ENCODE results near the gene IQCE.
"Not testable (repeated sequence)": the region's sequence is repeated elsewhere in the genome, so short reads cannot be mapped to it uniquely, and the experiment has no call there.

The IQCE gene

DNA sequence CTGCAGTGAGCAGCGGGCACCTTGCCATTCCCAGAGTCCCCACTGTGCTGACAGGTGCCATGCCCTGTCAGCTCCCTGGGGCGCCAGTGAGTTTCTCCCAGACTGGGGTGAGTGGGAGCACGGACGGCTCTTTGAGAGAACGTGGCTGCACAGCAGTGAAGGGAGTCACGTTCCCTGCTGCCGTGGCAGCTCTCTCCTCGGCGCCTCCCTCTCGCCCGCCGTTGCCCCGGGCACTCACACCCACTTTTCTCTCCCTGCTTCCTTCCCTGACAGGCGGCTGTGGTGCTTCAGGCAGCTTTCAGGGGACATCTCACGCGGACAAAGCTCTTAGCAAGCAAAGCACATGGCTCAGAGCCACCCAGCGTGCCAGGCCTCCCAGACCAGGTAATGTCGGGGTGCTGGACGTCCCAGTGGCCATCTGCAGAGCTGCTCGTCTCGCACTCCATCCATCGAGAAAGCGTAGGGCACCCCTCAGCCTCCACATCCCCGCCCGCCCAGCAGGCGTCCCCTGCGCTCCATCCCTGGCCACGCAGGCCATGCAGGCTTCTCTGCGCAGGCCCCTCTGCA lies 45.9 kb downstream of the IQCE start:
- no peak for DNase-seq

DNA sequence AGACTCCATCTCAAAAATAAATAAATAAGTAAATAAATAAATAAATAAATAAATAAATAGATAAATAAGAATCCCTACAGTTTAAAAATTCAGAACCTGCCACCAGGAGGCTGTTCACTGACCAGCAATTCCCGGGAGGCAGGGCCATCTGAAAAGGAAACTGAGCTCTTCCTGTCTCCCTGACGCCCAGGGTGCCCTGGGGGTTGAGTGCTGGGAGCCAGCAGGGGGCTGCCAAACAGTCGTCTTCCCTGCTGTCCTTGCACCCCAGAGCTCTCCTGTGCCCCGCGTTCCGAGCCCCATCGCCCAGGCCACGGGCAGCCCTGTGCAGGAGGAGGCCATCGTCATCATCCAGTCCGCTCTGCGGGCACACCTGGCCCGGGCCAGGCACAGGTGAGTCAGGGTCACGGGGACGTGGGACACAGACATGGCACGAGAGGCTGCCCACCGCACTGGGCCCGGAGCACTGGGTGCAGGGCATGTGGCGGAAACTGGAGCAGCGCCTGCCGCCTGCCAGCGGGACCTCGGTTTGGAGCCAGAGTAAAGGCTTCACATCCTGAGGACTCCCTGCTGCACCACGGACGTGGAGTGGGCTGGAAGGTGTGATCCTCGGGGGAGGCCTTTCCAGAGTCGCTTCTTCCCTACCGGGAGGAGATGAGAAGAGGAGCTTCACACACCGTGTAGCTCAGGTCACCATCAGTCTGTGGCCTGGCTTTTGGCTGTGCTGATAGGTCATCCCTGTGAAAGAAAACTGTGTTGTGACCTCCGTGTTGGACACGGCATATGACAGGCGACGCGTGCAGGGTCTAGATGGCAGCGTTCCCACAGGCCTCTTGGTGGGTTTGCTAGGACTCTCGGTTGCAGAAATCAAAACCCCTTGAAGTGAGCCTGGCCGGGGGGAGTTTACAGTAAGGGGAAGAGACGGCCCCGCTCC lies 47.1 kb downstream of the IQCE start:
- no peak for DNase-seq

DNA sequence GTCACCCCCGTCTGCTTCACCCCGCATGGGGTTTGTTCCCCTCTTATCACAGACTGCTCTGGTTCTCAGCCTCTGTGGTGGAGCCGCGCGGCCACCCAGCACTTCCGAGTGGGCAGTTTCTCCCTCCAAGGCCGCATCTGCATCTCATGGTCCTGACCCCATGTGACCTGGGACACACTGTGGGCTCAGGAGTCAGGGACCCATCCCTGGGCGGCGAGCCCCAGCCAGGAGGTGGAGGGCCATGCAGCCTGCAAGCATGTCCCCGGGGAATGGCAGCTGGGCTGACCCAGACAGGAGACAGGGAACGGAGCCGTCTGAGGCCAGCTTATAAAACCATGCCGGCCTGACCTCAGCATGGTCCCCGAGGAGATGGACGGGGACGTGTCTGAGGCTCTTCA lies 47.8 kb downstream of the IQCE start:
- no peak for DNase-seq

DNA sequence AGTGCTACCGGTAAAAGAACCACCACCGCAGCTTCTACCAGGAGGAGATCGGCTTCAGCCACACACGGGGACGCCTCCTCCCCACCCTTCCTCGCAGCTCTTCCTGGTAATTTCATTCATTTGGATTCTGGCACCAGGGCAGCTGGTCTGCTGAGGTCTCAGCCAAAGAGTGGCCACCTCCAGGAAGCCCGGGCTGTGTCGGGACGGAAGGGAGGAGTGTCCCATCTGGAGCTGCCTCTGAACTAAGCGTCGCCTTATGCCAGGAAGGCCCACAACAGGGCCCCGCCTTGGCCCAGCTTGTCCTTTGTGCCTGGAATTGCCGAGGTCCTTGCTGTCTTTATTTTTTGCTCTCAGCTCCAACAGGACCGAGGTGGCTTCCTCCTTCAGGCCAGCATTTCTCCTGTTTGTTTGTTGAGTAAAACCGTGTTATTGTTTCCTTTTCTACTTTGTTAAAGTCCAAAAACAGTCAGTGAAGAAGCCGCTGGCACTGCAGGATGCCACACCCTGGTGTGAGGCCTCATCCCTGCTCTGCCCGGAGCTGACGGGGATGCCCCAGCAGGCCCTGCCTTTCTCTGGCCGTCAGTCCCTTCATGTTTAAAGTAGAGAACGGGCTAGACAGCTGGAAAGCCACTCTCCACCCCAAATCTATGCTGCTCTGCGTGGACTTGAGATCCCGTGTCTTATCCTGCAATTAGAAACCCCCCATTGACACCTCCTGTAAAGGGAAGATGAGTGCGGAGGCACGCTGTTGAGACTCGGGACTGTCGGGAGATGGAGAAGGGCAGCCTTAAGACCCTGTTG lies 48.5 kb downstream of the IQCE start:
- no peak for DNase-seq

DNA sequence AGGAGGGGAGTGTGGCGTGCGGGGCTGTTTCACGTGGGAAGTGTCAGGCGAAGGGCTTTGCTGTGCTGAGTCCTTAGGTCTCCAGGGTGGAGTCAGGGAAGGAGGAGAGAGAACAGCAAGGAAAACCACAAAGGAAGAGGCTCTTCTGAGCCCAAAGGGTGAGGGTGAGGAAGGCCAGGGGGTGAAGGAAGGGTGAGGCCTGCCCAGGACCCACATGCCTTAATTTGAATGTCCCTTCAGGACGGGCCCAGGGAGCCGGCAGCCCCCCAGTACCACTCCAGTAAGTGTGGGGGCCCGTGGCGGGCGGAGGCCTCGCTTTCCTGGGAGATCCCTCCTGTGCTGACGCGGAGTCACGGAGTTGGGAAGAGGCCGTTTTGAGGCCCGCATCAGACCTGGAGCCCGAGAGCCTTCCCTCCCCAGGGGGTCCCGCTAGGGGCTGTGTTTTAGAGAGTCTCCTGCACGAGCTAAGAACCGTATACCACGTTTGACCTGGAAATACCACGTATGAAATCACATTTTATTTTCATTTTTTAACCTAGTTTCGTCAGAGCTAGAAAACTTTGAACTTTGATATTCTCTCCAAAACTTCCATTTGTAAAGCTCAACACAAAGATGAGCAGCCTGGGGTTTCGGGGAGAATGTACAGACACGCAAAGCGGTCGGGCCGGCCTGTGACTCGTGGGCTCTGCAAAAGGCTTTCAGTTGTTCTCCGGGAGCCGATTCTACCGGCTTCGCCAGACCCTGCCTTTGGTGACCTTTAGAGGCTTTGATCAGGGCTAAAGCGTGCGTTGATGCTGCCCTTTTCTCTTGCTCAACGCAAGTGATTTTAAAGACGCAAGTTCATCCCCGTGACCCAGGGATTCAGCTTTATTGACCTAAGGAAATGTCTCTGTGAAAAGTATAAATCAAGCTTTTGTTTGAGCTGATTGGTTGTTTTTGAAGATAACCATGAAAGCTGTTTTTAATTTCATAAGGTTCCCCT lies 49.4 kb downstream of the IQCE start:
- no peak for DNase-seq

DNA sequence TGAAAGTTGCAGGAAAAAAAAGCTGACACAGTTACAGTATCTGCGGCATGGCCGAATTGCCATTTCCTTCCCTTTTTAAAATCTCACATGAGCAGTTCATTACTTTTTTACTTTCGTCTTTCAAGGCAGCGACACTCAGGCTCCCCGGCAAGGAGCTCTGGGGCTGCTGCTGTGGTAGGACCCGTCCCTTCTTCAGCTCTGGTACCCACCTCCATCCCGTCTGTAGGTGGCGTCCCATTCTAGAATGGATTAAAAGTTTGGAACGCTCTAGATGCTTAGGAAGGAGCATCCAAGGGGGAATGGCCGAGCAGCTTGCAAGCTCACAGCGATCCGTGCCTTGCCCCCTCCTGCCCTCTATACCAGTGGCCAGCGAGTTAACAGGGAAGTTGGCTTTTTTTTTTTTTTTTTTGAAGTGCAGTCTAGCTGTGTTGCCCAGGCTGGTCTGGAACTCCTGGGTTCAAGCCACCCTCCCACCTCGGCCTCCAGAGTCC lies 50.2 kb downstream of the IQCE start:
- DNase-seq = no peak

DNA sequence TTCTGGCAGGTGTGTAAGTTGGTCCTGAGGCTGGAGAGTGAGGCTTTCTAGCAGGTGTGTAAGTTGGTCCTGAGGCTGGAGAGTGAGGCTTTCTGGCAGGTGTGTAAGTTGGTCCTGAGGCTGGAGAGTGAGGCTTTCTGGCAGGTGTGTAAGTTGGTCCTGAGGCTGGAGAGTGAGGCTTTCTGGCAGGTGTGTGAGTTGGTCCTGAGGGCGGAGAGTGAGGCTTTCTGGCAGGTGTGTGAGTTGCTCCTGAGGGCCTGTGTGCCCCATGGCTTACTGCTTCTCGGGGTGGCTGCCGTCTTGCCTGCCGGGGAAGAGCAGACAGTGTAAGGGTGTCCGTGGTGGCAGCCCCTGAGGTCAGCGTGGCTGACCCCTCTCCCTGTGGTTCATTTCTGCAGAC lies 50.9 kb downstream of the IQCE start:
- not testable (repeated sequence) for DNase-seq

DNA sequence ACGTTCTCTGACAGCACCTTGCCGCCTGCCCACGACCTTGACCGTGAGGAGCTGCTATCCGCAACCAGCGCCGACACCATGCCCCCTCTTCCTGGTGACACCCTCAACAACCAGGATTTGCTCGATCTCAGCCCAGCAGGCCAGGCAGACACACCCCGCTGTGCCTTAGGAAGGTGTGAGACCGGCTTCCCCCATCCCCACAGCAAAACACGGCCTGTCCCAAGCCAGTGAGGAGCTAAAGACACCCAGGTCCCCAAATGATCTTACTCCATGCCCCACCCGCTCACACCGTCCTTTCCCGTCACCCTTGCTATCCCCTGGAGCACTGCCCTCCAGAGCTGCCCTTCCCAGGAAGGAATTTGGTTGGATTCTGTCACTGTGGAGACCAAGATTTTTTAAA lies 51.7 kb downstream of the IQCE start:
- DNase-seq = no peak

DNA sequence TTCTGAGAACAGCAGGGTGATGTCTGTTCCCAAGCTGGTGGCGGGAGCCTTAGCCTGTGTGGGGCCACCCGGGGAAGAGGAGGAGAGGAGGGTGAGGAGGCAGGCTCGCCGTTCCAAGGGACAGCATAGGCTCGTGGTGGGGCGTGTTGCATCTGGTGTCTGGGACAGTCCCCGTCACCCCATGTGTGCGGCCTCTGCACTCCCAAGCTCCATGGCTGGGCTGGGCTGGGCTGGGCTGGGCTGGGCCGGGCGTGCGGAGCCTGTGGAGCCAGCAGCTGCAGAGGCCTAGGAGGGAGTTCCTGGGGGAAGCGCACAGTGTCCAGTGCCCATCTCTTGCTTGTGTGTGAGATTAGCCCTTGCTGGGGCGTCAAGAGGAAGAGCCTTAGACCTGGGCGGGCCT lies 52.1 kb downstream of the IQCE start:
- no peak for DNase-seq

DNA sequence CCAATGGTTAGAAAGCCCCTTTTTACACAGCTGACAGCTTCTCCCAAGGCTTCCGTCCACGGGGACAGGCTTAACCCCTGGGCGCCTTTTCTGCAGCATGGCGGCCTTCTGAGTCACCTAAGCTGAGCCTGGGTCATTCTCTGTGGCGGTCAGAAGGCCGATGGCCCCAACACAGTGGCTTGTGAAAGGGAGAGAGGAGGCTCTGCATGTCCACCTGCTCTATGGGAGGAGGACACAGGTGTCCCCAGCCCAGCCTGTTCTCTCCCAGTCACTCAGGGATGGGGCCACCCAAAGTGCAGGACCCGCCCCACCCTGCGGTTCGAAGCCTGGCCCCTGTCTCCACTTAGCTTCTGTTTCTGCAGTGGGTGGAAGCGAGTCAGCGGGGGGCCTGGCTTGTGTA lies 52.6 kb downstream of the IQCE start:
- no peak for DNase-seq

DNA sequence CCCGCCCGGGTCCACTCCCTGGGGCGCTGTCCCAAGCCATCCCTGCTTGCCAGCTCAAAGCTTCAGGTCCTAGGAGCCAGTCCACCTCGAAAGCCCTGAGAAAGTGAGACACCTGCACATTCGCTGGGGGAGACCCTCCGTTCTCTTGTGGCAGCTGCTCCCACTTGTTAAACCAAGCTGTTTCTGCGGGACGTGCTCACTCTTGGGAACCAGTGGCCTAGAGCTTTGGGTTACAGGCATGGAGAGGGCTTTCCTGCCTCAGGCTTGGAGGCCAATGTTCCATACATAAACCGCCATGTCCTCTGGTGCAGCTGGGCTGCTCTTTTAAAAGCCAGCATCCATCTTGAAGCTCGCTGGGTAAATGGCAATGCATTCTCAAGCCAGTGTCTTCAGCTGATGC lies 53.1 kb downstream of the IQCE start:
- no peak for DNase-seq

DNA sequence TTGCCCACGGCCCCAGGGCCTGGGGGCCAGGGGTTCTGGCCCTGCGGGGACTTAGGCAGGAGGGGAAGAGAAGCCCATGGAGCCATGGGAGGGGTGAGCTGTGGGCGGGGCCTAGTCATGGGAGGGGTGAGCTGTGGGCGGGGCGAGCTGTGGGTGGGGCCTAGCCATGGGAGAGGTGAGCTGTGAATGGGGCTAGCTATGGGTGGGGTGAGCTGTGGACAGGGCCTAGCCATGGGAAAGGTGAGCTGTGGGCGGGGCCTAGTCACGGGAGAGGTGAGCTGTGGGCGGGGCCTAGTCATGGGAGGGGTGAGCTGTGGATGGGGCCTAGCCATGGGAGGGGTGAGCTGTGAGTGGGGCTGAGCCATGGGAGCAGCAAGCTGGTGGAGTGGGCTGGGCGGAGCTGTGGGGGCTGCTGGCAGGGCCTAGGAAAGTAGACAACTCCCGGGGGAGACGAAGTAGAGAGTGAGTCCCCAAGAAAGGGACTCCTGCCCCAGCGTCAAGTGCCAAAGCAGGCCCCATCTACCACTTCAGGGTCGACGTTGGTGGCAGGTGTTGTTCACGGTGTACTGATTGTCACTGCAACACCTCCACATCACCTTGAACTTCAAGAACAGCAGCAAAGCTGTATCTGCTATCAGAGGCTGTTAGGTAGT lies 53.8 kb downstream of the IQCE start:
- DNase-seq = no peak

DNA sequence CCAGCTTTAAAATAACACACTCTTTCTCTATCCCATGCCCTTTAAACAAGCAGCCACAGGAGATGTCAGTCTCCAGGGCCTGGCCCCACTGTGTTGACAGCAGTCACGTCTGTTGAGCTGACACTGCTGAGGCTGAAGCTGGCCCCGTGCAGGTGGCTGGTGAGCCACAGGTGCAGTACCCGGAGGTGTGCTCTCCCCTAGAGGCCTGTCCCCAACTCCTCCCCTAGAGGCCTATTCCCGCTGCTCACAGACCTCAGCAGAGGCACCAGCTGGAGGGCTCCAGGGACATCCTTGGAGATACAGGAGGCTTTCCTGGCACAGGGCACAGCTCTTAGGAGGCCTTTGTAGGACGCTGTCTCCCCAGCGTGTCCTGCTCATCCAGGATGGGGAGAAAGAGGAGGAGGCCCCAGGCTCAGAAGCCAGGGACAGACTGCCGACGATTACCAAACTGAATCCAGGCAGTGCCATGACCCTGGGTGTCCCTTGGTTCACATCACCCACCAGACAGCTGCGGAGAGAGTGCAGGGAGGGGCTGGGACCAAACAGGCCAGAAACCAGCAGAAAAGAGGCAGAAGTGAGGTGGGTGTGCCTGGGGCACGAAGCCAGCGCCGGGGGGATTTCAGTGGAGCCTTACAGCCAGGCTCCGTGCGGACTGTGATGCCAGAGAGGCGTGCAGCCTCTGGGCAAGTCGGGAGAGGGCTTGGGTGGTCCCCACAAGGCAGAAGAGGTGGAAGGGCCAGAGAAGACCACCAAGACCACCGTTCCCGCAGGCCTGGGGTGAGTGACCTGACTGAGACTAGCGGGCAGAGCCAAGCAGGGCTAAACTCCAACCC lies 54.5 kb downstream of the IQCE start:
- no peak for DNase-seq

DNA sequence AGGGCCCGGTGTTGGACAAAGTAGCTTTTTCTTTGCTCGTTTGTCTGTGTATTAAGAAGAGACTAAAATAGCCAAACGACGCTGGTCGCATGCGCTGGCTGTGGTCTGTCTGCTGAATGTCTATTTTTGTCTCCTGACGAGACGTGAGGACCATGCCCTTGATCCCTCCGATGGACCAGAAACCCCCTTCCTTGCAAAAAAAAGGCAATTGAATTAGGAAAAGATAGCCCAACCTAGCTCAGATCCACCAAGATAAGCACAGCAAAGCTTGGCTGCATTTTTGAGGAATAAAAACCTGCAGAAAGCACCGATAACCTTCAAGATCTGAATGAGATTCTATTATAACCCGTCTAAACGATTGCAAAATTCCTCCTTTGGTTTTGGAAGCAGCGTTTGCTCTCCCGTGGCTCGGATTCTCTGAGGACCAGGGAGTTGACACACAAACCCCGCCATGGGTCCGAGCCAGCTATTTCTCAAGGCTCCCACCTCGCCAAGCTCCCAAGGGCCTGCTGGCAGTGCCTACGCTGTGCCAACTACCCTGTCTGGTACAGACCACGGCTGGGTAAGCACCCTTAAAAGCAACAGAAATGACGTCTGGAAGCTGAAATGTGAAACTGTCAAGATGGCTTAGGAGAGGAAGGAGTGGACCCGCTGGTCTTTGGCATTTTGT lies 55.3 kb downstream of the IQCE start:
- DNase-seq = no peak

DNA sequence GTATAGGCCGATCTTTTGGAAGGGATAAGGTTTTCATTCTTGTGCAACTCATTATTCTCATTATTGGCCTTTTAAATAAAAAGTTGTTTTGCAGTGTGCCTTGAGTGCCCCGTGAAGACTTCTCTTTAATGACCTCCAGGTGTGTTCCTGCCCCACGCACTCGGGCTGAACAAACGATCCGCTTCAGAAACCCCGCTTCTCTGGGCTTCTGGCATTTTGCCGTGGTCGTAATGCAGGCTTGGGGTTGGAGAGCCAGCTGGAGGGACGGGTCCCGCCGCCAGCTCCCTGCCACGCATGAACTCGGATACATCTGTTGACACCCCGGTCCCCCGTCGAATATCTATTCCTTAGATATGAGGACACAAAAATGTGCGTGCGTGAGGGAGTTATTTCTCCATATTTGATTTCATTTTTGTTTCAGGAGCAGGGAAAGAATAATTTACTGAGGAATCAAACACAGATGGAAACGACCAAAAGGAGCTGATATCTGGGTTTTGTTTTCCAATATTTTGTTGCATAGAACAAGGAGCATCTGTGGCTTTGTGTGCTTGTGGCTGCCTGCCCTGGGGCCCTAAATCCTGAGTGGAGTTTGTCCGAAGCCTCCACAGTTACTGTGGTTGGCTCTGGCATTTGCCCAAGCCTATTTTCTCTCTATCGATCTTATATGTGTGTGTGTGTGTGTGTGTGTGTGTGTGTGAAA lies 56.0 kb downstream of the IQCE start:
- DNase-seq = no peak

DNA sequence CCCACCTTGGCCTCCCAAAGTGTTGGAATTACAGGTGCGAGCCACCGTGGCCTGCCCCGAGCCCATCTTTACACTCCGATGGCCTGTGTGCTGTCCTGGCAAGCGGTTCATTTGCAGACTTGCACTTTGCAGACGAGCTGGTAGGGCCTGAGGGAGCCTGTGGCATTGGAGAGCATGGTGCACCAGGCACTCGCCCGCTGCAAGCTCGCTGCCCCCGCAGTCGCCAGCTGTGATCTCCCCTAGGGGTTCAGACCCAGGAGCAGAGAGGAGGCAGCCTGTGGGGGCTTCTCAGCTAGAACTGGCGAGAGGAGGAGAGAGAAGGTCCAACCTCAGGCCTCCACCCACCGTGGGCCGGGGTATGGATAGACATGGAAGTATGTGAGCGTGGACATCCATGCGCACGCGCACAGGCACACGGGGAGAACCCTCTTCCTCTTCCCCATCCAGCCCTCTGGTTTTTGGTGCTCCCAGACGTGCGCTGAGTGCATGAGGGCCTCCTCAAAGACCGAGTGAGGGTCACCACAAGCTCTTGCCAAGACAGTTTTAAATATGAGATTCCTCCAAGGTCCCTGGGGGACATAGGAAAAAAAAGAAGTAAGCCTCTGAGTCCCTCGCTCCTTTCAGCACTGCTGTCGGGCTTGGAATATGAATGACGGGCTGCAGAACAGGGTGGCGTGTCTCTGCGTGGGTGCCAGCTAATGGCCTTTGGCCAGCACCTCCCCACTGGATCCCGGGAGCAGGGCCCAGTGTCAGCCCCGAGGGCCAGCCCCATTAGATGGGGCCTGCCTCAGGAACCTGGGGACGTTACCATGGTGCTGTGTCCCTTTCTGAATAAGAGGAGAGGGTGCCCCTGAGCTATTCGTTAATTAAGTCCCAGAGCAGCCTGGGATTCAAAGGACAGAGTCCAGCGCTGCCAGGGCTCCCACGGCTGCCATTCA lies 57.9 kb downstream of the IQCE start:
- DNase-seq = no peak

DNA sequence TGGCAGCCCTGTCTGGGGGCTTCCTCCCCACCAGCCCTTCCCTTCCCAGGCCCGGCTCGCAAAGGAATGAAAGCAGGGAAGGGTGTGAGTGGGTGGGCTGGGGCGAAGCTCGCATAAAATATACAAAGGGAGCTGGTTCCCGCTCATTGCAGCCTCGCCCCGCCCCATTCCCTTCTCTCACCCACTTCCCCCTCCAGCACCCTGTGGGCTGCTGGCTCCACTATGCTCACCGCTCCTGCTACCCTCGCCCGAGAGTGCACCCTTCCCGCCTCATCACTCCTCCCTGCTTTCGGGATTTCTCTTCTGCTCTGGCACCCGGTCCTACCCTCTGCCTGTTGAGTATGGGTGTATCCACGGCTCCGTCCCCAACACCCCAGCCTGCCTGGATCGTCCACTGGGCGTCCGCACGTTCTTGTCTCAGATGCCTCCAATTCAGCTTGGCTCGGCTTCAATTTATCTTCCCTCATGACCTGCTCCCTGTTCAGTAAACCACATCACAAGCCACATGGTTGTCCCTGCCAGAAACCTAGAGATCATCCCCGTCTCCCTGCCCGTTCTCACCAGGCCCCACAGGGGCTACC lies 58.6 kb downstream of the IQCE start:
- no peak for DNase-seq

DNA sequence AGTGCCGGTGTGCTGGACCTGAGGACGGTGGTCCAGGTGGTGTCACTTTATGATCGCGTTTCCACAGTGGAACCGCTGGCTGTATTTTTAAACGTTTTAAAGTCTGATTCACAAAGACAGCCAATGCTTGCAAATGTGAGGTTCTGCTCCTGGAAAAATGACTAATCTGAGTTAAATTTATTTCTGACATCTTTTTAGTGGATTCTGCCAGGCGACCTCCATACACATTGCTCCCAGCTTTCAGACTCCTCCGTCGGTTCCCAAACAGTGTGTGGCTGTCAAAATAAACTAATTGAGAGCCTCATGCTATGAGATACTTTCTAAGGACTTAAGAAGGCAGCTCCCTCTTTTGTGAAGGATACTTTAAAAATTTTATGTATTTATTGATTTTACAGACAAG lies 60.3 kb downstream of the IQCE start:
- DNase-seq = no peak
